NT2/D1 (cell line): Measurements from ENCODE around the gene NTM.

Experiments used
- SUZ12 ChIP-seq: IDR thresholded peaks from 2 replicates; pipeline ENCODE4 v1.6.1; 2011; ENCODE audit not compliant: insufficient read length, insufficient read depth; ENCODE audit errors: extremely low read depth
- YY1 ChIP-seq: IDR thresholded peaks from 2 replicates; pipeline ENCODE4 v1.6.1; 2011; ENCODE audit not compliant: insufficient read length, insufficient read depth
- ZNF274 ChIP-seq: IDR thresholded peaks from 2 replicates; pipeline ENCODE4 v1.6.1; 2011; ENCODE audit warnings: mild to moderate bottlenecking, low read depth, low read length

DNA sequence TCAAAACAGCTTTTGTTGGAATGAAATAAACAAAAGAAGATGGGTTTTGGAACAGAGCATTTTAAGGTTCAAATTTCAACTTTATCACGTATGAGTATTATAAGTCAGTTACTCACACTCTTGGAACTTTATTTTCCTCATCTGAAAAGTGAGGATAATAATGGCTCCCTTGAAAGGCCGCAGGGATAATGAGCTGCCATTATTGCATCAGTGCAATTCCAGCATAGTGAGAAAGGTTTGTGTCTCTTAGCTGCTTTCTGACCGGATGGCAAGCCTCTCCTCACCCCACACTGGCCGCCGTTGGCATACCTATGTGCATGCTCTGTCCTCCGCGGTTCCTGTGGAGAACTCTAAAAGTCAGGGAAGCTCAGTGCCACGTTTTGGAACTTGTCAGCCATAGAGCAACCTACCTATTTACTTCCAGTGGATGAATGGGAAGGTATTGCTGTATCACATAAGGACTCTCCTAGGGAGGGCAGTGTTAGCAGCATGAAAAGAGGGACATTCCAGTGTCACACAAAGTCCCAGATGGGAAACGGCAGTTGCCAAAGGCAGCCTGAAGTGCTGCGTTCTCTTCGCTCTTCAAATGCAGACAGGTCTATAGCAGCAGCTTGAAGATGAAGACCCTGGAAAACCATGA is 368.9 kb downstream of the NTM start:
- no peak for TF ChIP-seq SUZ12
- no peak for TF ChIP-seq YY1
- no peak for TF ChIP-seq ZNF274
